Measurements from ENCODE around the gene GLI2.

- TF ChIP-seq POLR2AphosphoS5 (IDR thresholded peaks at IDR 0.05; ENCODE audit: low read depth, low read length) (no peak), CTCF (IDR thresholded peaks at IDR 0.05) (no peak)
These were observed 34.1 kb downstream of the GLI2 start for GRCh38 chr2:120769787-120770120.
